B cell (primary cell): Measurements from ENCODE around the gene DIP2A. TPM values are rescaled to one million over a fixed set of nuclear protein-coding genes. Genes with fewer than 3 reads are reported as not detected.

Source experiments
- ATAC-seq: fragments of 200-7000 bp; cut with Tn5 transposase; one replicate; pipeline ENCODE4 v1.10.0; 2021; ENCODE audit warnings: low read depth, mild to moderate bottlenecking, moderate number of reproducible peaks, moderate library complexity
- CTCF ChIA-PET: fragments of 350-600 bp; sonication (Branson Sonifier 250); formaldehyde crosslinking; loops from one replicate; lab custom pipeline; 2021; ENCODE audit warnings: antibody characterized with exemption, inconsistent platforms; lab: Charles Lee
- POLR2A ChIA-PET: fragments of 350-600 bp; sonication (Branson Sonifier 250); formaldehyde crosslinking; loops from one replicate; lab custom pipeline; 2021; ENCODE audit warnings: antibody characterized with exemption; lab: Charles Lee
- DNase-seq: peaks from one replicate; pipeline ENCODE4 v3.0.0; 2013
- H2AFZ ChIP-seq: 2 replicates; pipeline ENCODE4 v1.6.1; 2012; ENCODE audit warnings: mild to moderate bottlenecking, low read depth, low read length; ENCODE audit not compliant: insufficient read depth, poor library complexity, severe bottlenecking
- H3K27ac ChIP-seq, 2 donors: 1 replicate in 1 of 2; 2 replicates in 1 of 2; pipeline ENCODE4 v1.5.1; 2012 to 2013; ENCODE audit warnings: low read length in 2 of 2, mild to moderate bottlenecking in 2 of 2, moderate library complexity in 1 of 2
- H3K27me3 ChIP-seq, 4 experiments: fragments of 200-600 bp in 1 of 4; sonication (generic) in 1 of 4; replicated peaks in 1 of 4; 1 replicate in 2 of 4; 2 replicates in 2 of 4; pipeline versions ENCODE4 v1.6.1 to v1.7.0; 2013 to 2016; ENCODE audit warnings: low read length in 3 of 4, mild to moderate bottlenecking in 2 of 4, mixed read lengths in 1 of 4, moderate library complexity in 1 of 4; ENCODE audit not compliant: insufficient read depth in 4 of 4, control insufficient read depth in 3 of 4; ENCODE audit errors: control extremely low read depth in 1 of 4
- H3K36me3 ChIP-seq, 2 experiments: replicated peaks in 1 of 2; 1 replicate in 1 of 2; 2 replicates in 1 of 2; pipeline versions ENCODE4 v1.6.1 to v1.7.1; 2013; ENCODE audit warnings: low read length in 1 of 2; ENCODE audit not compliant: insufficient read depth in 2 of 2, control insufficient read depth in 1 of 2; ENCODE audit errors: control extremely low read depth in 1 of 2, extremely low read depth in 1 of 2
- H3K4me1 ChIP-seq, 2 donors: fragments of 200-600 bp in 1 of 2; sonication (generic) in 1 of 2; 1 replicate in 1 of 2; 2 replicates in 1 of 2; pipeline versions ENCODE4 v1.5.1 to v1.6.1; 2013 to 2017; ENCODE audit warnings: low read length in 2 of 2; ENCODE audit not compliant: control insufficient read depth in 2 of 2, insufficient read depth in 2 of 2
- H3K4me2 ChIP-seq: replicated peaks from 2 replicates; pipeline ENCODE3; 2012; ENCODE audit warnings: mild to moderate bottlenecking, low read depth, low read length; ENCODE audit not compliant: poor library complexity, severe bottlenecking
- H3K4me3 ChIP-seq, 5 experiments: fragments of 200-600 bp in 1 of 5; sonication (generic) in 1 of 5; 1 replicate in 3 of 5; 2 replicates in 2 of 5; pipeline versions ENCODE4 v1.5.1 to v1.7.0; 2011 to 2016; ENCODE audit warnings: low read length in 4 of 5, mild to moderate bottlenecking in 4 of 5, low read depth in 2 of 5, control low read depth in 1 of 5, moderate library complexity in 1 of 5; ENCODE audit not compliant: insufficient read depth in 1 of 5; ENCODE audit errors: control extremely low read depth in 1 of 5, extremely low read depth in 1 of 5
- H3K79me2 ChIP-seq: fragments of 200-600 bp; sonication (generic); one replicate; pipeline ENCODE4 v1.6.0; 2016; ENCODE audit warnings: low read length; ENCODE audit not compliant: control insufficient read depth, insufficient read depth
- H3K9ac ChIP-seq: fragments of 200-600 bp; sonication (generic); 2 replicates; pipeline ENCODE4 v1.6.1; 2017; ENCODE audit warnings: mild to moderate bottlenecking, low read length, moderate library complexity
- H3K9me3 ChIP-seq, 3 donors: one replicate each; pipeline versions ENCODE4 v1.6.1 to v1.7.1; 2013; ENCODE audit warnings: low read length in 2 of 3; ENCODE audit not compliant: control insufficient read depth in 2 of 3, insufficient read depth in 1 of 3; ENCODE audit errors: control extremely low read depth in 1 of 3
- H4K20me1 ChIP-seq: 2 replicates; pipeline ENCODE4 v1.6.0; 2012; ENCODE audit warnings: mild to moderate bottlenecking, low read length; ENCODE audit not compliant: insufficient read depth, control insufficient read depth, poor library complexity, severe bottlenecking
- H3K27ac Mint-ChIP-seq: one replicate; pipeline ENCODE4 v1.8.0; 2021; ENCODE audit warnings: mixed read lengths
- H3K27me3 Mint-ChIP-seq: one replicate; pipeline ENCODE4 v1.8.0; 2021; ENCODE audit warnings: mixed read lengths
- H3K4me1 Mint-ChIP-seq: one replicate; pipeline ENCODE4 v1.8.0; 2021; ENCODE audit warnings: mixed read lengths
- H3K4me3 Mint-ChIP-seq: one replicate; pipeline ENCODE4 v1.8.0; 2021; ENCODE audit warnings: mixed read lengths
- H3K9me3 Mint-ChIP-seq: one replicate; pipeline ENCODE4 v1.8.0; 2022; ENCODE audit warnings: mixed read lengths; ENCODE audit not compliant: insufficient read depth
- CTCF ChIP-seq: fragments of 200-600 bp; IDR thresholded peaks from one replicate; pipeline ENCODE4 v1.8.0; 2022; ENCODE audit warnings: antibody characterized with exemption, mild to moderate bottlenecking
- EZH2 ChIP-seq: IDR thresholded peaks from 2 replicates; pipeline ENCODE4 v1.6.1; 2012; ENCODE audit warnings: borderline replicate concordance, low read depth, mild to moderate bottlenecking, moderate library complexity, low read length; ENCODE audit not compliant: insufficient read depth, poor library complexity, severe bottlenecking
- WGBS: methylation state at CpG from one replicate; pipeline ENCODE4 v1.1.5; 2013; ENCODE audit warnings: missing lambda C conversion rate; ENCODE audit not compliant: insufficient coverage; 5-methylcytosine and 5-hydroxymethylcytosine counted together
- intact Hi-C: fragments of 100-400 bp; cut with micrococcal nuclease; formaldehyde crosslinking; loops from one replicate; pipeline ENCODE4 v1.10.0; 2022
- polyA plus RNA-seq: library from polyadenylated mRNA; depleted of rRNA; stranded (reverse); fragments of >200 nt; gene quantifications from 2 replicates; pipeline ENCODE4 v1.2.3, GENCODE V29; 2012
- total RNA-seq, 2 donors: library from RNA; stranded (reverse); fragments of 120-200 nt in 1 of 2; gene quantifications; 1 replicate in 1 of 2; 2 replicates in 1 of 2; pipeline versions ENCODE4 v1.2.3 to v1.2.4, GENCODE V29; 2013 to 2022

DIP2A gene
- total and polyA plus RNA-seq, 2 donors (not counting 1 experiment from before 2014, with no cell fraction given) = 40.4 to 59.0 TPM

GRCh38 chr21:46411236-46411635, 47.5 kb upstream of the DIP2A start:
- no peaks in the 10 kb centered on the region for H3K79me2 ChIP-seq
- Mint-ChIP-seq H3K9me3 (no peaks in the 10 kb centered on the region), H3K27me3 (no peaks in the 10 kb centered on the region), H3K4me3 (no peak overlapping the region), H3K4me1 (no peaks in the 10 kb centered on the region), H3K27ac (no peak overlapping the region)
- no peak for TF ChIP-seq EZH2
- no peak for TF ChIP-seq CTCF
- peaks cover 0 to 21% of the 10 kb centered on the region in 2 experiments for H3K36me3 ChIP-seq
- intact Hi-C loops = no loop called here
- H3K9me3 ChIP-seq = no peaks in the 10 kb centered on the region
- no peaks in the 10 kb centered on the region for H3K27me3 ChIP-seq
- DNase-seq (no peak), ATAC-seq (no peak)
- ChIA-PET POLR2A (no interaction called here), CTCF (no interaction called here)
- no peak overlapping the region for H3K4me3 ChIP-seq
- no peak overlapping the region for H3K4me2 ChIP-seq
- no peaks in the 10 kb centered on the region for H4K20me1 ChIP-seq
- no peak overlapping the region for H3K9ac ChIP-seq
- H3K27ac ChIP-seq = no peak overlapping the region
- no peaks in the 10 kb centered on the region for H3K4me1 ChIP-seq
- no peak overlapping the region for H2AFZ ChIP-seq
- WGBS = over 99% methylated on average over 17 of the region's 17 CpGs

- no peaks in the 10 kb centered on the region for H4K20me1 ChIP-seq
- H3K27me3 Mint-ChIP-seq = no peaks in the 10 kb centered on the region
- H3K4me3 ChIP-seq = no peak overlapping the region
- peaks cover 0 to 22% of the 10 kb centered on the region in 2 experiments for H3K36me3 ChIP-seq
- no peaks in the 10 kb centered on the region for H3K9me3 ChIP-seq
- DNase-seq (no peak), ATAC-seq (no peak)
- no peaks in the 10 kb centered on the region for H3K27me3 ChIP-seq
- WGBS = 97% methylated on average over 31 of the region's 31 CpGs
- H2AFZ ChIP-seq = no peak overlapping the region
- H3K27ac Mint-ChIP-seq = no peak overlapping the region
- no peaks in the 10 kb centered on the region for H3K9me3 Mint-ChIP-seq
- H3K27ac ChIP-seq = no peak overlapping the region
- intact Hi-C loops = no loop called here
- H3K4me2 ChIP-seq = no peak overlapping the region
- H3K4me3 Mint-ChIP-seq = no peak overlapping the region
- ChIA-PET POLR2A (no interaction called here), CTCF (no interaction called here)
- H3K9ac ChIP-seq = no peak overlapping the region
- TF ChIP-seq CTCF = no peak
- no peaks in the 10 kb centered on the region for H3K79me2 ChIP-seq
- no peaks in the 10 kb centered on the region for H3K4me1 ChIP-seq
- no peaks in the 10 kb centered on the region for H3K4me1 Mint-ChIP-seq
Observed at GRCh38 chr21:46411691-46412090, 47.0 kb upstream of the DIP2A start.
